Stomach (tissue), 9 donors: ENCODE data around the gene HDGFL2. TPM values are rescaled to one million over a fixed set of nuclear protein-coding genes. Genes with fewer than 3 reads are reported as not detected.

Source experiments
- DNase-seq, 2 donors: peaks; one replicate each; pipeline versions ENCODE4 v3.0.0 to v3.0.0-alpha.2; 2013 to 2019
- H3K27ac ChIP-seq, 5 donors: fragments of 200-600 bp in 4 of 5; sonication (generic) in 4 of 5; one replicate each; pipeline ENCODE4 v1.5.1; 2013 to 2019; ENCODE audit warnings: mild to moderate bottlenecking in 1 of 5, moderate library complexity in 1 of 5
- H3K27me3 ChIP-seq, 3 donors: fragments of 200-600 bp; sonication (generic); one replicate each; pipeline ENCODE4 v1.5.1; 2017 to 2019; ENCODE audit warnings: mixed run types in 1 of 3
- H3K36me3 ChIP-seq, 4 donors: fragments of 200-600 bp; sonication (generic); 1 replicate in 3 of 4; 2 replicates in 1 of 4; pipeline ENCODE4 v1.5.1; 2016 to 2019
- H3K4me1 ChIP-seq, 4 donors: fragments of 200-600 bp; sonication (generic); one replicate each; pipeline ENCODE4 v1.5.1; 2016 to 2019
- H3K4me3 ChIP-seq, 4 donors: fragments of 200-600 bp; sonication (generic) in 3 of 4; one replicate each; pipeline ENCODE4 v1.5.1; 2016 to 2019; ENCODE audit warnings: mild to moderate bottlenecking in 1 of 4
- H3K9me3 ChIP-seq, 4 donors: fragments of 200-600 bp; sonication (generic); one replicate each; pipeline ENCODE4 v1.5.1; 2016 to 2019
- EP300 ChIP-seq: sonication (generic); formaldehyde crosslinking; IDR thresholded peaks from one replicate; pipeline ENCODE4 v1.6.1; 2017; ENCODE audit warnings: antibody characterized with exemption
- POLR2A ChIP-seq, 4 donors: fragments of 450-650 bp; IDR thresholded peaks; one replicate each; pipeline ENCODE4 v1.6.1; 2016; ENCODE audit warnings: antibody characterized with exemption in 4 of 4, control low read depth in 2 of 4, mild to moderate bottlenecking in 1 of 4, moderate library complexity in 1 of 4
- POLR2AphosphoS5 ChIP-seq, 3 donors: sonication (generic); formaldehyde crosslinking; IDR thresholded peaks; one replicate each; pipeline ENCODE4 v1.6.1; 2016; ENCODE audit warnings: antibody characterized with exemption in 3 of 3
- WGBS, 5 donors: extraction: QIAGEN DNeasy Blood & Tissue Kit in 3 of 5; methylation state at CpG; one replicate each; pipeline versions ENCODE4 v1.1.5 to v1.1.7; 2013 to 2018; 5-methylcytosine and 5-hydroxymethylcytosine counted together
- intact Hi-C: fragments of 100-400 bp; cut with DNase I; formaldehyde crosslinking; loops from one replicate; pipeline ENCODE4 v1.15.1; 2023; ENCODE audit warnings: low total_unique reads
- polyA plus RNA-seq, 3 donors: library from polyadenylated mRNA; stranded (reverse); fragments of 200-250 nt; gene quantifications; one replicate each; pipeline ENCODE4 v1.2.3, GENCODE V29; 2013
- total RNA-seq, 5 donors: library from RNA; depleted of rRNA; stranded (reverse); fragments of >200 nt; gene quantifications; one replicate each; pipeline versions ENCODE4 v1.1.0 to v1.2.3, GENCODE V29; 2014 to 2016
- TF ChIP-seq, protein P1 (sequence below), 7 experiments: fragments of 450-650 bp in 4 of 7; fragments of 200-600 bp in 3 of 7; sonication (generic) in 3 of 7; IDR thresholded peaks; one replicate each; pipeline ENCODE4 v1.5.1; 2016 to 2019; ENCODE audit warnings: antibody characterized with exemption in 7 of 7, control low read depth in 2 of 7, mild to moderate bottlenecking in 1 of 7
- donor health status: healthy with polysubstance abuse.
- donor health status: Bipolar disorder and iron deficiency.
- donor health status: healthy.

The HDGFL2 gene
- total and polyA plus RNA-seq, 8 donors: 25.5 to 127 (median 35.0) TPM

DNA sequence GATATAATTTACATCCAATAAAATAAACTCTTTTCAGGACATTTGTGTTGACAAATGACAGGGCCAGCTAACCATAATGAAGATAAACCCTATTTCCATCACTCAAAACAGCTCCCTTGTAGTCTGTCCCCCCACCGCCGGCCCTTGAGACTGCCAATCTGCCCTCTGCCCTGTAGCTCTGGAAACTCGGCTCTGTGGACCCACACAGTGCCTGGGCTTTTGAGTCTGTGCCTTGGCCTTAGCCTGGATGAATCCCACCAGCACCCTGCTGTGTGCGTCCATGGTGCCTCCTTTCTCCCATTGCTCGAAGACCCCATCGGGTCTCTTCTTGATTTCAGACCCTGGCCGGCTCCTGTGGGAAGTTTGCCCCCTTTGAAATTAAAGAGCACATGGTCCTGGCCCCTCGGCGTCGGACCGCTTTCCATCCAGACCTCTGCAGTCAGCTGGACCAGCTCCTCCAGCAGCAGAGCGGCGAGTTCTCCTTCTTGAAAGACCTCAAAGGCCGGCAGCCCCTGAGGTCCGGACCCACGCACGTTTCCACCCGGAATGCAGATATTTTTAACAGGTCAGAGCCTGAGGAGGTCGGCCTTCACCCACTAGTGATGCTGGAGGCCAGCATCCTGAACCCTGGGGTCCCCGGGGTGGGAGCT, 43.6 kb upstream of the HDGFL2 start:
- no peaks in the 10 kb centered on the region for H3K9me3 ChIP-seq
- no peak overlapping the region for H3K27ac ChIP-seq
- peaks cover 9 to 72% (median 68%) of the 10 kb centered on the region in 4 donors for H3K36me3 ChIP-seq
- H3K27me3 ChIP-seq: no peaks in the 10 kb centered on the region
- no peaks in the 10 kb centered on the region for H3K4me1 ChIP-seq
- intact Hi-C loops: no loop called here
- no peak for DNase-seq
- 90 to 95% (median 92%) methylated on average over 13 to 20 of the region's 20 CpGs for WGBS, 5 donors
- TF ChIP-seq POLR2AphosphoS5 (IDR thresholded peaks at IDR 0.05) (no peak), EP300 (no peak), POLR2A (IDR thresholded peaks at IDR 0.05) (no peak)
- TF ChIP-seq, protein P1, sequence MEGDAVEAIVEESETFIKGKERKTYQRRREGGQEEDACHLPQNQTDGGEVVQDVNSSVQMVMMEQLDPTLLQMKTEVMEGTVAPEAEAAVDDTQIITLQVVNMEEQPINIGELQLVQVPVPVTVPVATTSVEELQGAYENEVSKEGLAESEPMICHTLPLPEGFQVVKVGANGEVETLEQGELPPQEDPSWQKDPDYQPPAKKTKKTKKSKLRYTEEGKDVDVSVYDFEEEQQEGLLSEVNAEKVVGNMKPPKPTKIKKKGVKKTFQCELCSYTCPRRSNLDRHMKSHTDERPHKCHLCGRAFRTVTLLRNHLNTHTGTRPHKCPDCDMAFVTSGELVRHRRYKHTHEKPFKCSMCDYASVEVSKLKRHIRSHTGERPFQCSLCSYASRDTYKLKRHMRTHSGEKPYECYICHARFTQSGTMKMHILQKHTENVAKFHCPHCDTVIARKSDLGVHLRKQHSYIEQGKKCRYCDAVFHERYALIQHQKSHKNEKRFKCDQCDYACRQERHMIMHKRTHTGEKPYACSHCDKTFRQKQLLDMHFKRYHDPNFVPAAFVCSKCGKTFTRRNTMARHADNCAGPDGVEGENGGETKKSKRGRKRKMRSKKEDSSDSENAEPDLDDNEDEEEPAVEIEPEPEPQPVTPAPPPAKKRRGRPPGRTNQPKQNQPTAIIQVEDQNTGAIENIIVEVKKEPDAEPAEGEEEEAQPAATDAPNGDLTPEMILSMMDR (IDR thresholded peaks at IDR 0.05): no peak
- no peak overlapping the region for H3K4me3 ChIP-seq

DNA sequence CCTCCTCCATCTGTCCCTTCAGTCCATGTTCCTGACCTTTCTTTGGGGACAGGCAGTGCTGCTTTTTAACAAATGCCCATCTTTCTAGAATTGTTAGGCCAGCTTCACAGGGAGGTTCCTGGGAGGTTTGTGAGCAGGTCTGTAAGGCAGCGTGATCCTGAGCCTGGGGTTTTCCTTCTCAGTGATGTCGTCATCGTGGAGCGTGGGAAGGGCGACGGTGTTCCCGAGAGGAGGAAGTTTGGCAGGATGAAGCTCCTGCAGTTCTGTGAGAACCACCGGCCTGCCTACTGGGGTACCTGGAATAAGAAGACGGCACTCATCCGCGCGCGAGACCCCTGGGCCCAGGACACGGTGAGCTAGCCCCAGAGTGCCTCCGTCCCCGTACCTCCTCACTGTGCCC, 42.8 kb upstream of the HDGFL2 start:
- Histone ChIP-seq H3K27me3 (no peaks in the 10 kb centered on the region), H3K4me3 (no peak overlapping the region), H3K36me3 (peaks cover 12 to 72% (median 69%) of the 10 kb centered on the region in 4 donors), H3K4me1 (no peaks in the 10 kb centered on the region), H3K9me3 (no peaks in the 10 kb centered on the region), H3K27ac (no peak overlapping the region)
- intact Hi-C loops: no loop called here
- 92 to 97% (median 93%) methylated on average over 16 of the region's 16 CpGs for WGBS, 5 donors
- DNase-seq: no peak
- TF ChIP-seq, protein P1 (IDR thresholded peaks at IDR 0.05): no peak
- TF ChIP-seq POLR2AphosphoS5 (IDR thresholded peaks at IDR 0.05) (no peak), EP300 (no peak), POLR2A (IDR thresholded peaks at IDR 0.05) (no peak)

DNA sequence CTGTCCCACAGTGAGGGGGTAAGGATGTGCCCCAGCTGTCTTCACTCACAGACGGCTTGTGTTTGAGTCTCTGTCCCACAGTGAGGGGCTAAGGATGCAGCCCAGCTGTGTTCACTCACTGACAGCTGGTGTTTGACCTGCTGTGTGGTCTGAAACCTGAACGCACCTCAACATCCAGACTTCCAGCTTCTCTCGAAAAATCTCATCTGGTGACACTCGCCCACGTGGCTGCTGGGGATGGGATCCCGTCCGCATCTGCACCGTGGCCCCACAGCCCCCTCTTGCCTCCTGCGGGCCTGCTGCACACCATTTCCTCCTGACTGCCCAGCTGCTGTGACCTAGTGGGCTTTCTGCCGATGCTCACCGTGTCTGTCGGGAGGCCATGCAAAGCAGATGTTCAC, 42.3 kb upstream of the HDGFL2 start:
- no peak overlapping the region for H3K4me3 ChIP-seq
- TF ChIP-seq, protein P1 (IDR thresholded peaks at IDR 0.05): no peak
- no peak for TF ChIP-seq POLR2AphosphoS5 (IDR thresholded peaks at IDR 0.05)
- TF ChIP-seq POLR2A (IDR thresholded peaks at IDR 0.05): no peak
- TF ChIP-seq EP300: no peak
- H3K36me3 ChIP-seq: peaks cover 15 to 72% (median 71%) of the 10 kb centered on the region in 4 donors
- H3K27ac ChIP-seq: no peak overlapping the region
- H3K4me1 ChIP-seq: no peaks in the 10 kb centered on the region
- DNase-seq: no peak
- 83 to 89% (median 85%) methylated on average over 12 of the region's 12 CpGs for WGBS, 5 donors
- H3K27me3 ChIP-seq: no peaks in the 10 kb centered on the region
- intact Hi-C loops: no loop called here
- no peaks in the 10 kb centered on the region for H3K9me3 ChIP-seq

DNA sequence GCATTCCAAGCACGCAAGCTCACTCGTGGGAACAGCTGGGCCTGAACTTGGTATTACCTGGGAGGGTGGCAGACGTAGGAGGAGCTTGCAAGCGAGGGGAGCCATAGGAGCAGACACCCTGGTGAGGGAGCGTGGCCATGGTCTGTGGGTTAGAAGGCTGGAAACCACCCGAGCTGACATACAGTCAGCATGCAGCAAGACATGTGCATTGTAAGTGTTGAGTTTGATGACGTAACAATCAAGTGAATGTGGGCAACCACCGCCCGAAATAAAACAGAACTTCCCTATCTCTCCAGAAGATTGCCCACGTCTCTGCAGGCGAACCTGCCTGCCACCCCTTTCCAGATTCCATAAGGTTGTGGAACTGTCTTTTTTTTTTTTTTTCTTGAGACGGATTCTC, 41.3 kb upstream of the HDGFL2 start:
- Histone ChIP-seq H3K27ac (no peak overlapping the region), H3K36me3 (peaks cover 15 to 71% (median 67%) of the 10 kb centered on the region in 4 donors), H3K9me3 (no peaks in the 10 kb centered on the region), H3K27me3 (no peaks in the 10 kb centered on the region), H3K4me3 (no peak overlapping the region), H3K4me1 (no peaks in the 10 kb centered on the region)
- TF ChIP-seq, protein P1 (IDR thresholded peaks at IDR 0.05): no peak
- TF ChIP-seq POLR2A (IDR thresholded peaks at IDR 0.05) (no peak), EP300 (no peak), POLR2AphosphoS5 (IDR thresholded peaks at IDR 0.05) (no peak)
- peak in 1 of 2 donors; percentile 15 for DNase-seq
- intact Hi-C loops: no loop called here
- WGBS, 5 donors: 85 to 91% (median 88%) methylated on average over 11 to 12 of the region's 12 CpGs
